A549 (cell line): ENCODE measurements around the gene SLC29A3.

Source experiments
- CEBPB ChIP-seq, 2 experiments: fragments of >200 bp in 1 of 2; sonication (Bioruptor Twin) in 1 of 2; formaldehyde crosslinking in 1 of 2; IDR thresholded peaks; 2 replicates each; pipeline ENCODE4 v1.6.1; 2012 to 2016
- CTCF ChIP-seq: fragments of >200 bp; sonication (Bioruptor Twin); formaldehyde crosslinking; IDR thresholded peaks from 3 replicates; pipeline ENCODE4 v1.5.1; 2016
- FOSL2 ChIP-seq, 2 experiments: fragments of 450-650 bp in 1 of 2; fragments of >200 bp in 1 of 2; sonication (Bioruptor Twin) in 1 of 2; formaldehyde crosslinking; IDR thresholded peaks; 2 replicates each; pipeline versions ENCODE4 v1.5.0 to v1.6.1; 2016 to 2020; ENCODE audit warnings: mild to moderate bottlenecking in 1 of 2, moderate library complexity in 1 of 2
- NR3C1 ChIP-seq: fragments of >200 bp; sonication (Bioruptor Twin); formaldehyde crosslinking; IDR thresholded peaks from 3 replicates; pipeline ENCODE4 v1.6.1; 2017
- POLR2A ChIP-seq: IDR thresholded peaks from 2 replicates; pipeline ENCODE4 v1.6.1; 2012; ENCODE audit warnings: mild to moderate bottlenecking, low read length
- RCOR1 ChIP-seq: fragments of 150-350 bp; IDR thresholded peaks from 2 replicates; pipeline ENCODE4 v1.6.1; 2014; ENCODE audit warnings: antibody characterized with exemption, low read length, low read depth
- SMC3 ChIP-seq: fragments of >200 bp; sonication (Bioruptor Twin); formaldehyde crosslinking; IDR thresholded peaks from 3 replicates; pipeline ENCODE4 v1.6.1; 2018; ENCODE audit warnings: inconsistent platforms
- TP53 ChIP-seq: fragments of 250-450 bp; sonication (Bioruptor Pico); IDR thresholded peaks from 2 replicates; pipeline ENCODE4 v1.5.0; 2021; ENCODE audit warnings: mild to moderate bottlenecking, moderate library complexity
- TF ChIP-seq, protein P1 (sequence below): fragments of 450-650 bp; IDR thresholded peaks from 2 replicates; pipeline ENCODE4 v1.6.1; 2014; ENCODE audit warnings: antibody characterized with exemption
- TF ChIP-seq, protein P2 (sequence below): fragments of 200-600 bp; sonication (generic); IDR thresholded peaks from 2 replicates; pipeline ENCODE4 v1.6.1; 2016; ENCODE audit warnings: antibody characterized with exemption, mild to moderate bottlenecking, moderate library complexity

DNA sequence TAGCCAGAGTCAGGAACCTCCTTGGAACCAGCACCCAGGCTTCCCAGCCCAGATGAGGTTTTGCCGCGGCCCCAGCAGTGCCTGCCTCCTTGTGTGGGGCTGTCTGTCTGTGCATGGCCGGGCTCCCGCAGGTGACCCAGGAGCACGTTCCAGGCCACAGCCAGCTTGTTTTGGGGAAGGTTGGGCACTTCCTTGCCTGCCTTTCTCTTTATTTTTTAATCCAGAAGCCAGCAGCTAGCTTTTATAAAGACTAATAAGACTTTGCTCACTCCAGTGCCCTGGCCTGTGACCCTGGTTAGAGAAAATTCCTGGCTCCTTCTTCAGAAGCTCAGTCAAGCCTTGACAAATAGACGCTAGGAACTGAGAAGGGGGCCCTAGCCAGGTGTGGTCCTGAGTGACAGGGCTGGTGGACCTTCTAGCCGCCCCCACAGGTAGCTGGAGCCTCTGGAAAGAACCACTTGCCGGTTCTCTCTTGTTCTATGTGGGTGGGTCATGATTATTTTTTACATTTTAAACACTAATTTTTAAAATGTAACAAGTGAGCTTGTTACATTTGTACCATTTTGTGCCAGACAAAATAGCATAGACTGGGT, 837 bp downstream of the SLC29A3 start:
- TF ChIP-seq CTCF (no peak; the same call in 2 of the 3 replicates), SMC3 (no peak), RCOR1 (no peak), POLR2A (no peak), NR3C1 (no peak), FOSL2 (IDR thresholded peaks at IDR 0.05) (no peak), FOSL2 (CRISPR knock-in tag; IDR thresholded peaks at IDR 0.05) (no peak), CEBPB (IDR thresholded peaks at IDR 0.05) (no peak), TP53 (CRISPR knock-in tag) (no peak)
- TF ChIP-seq, protein P1, sequence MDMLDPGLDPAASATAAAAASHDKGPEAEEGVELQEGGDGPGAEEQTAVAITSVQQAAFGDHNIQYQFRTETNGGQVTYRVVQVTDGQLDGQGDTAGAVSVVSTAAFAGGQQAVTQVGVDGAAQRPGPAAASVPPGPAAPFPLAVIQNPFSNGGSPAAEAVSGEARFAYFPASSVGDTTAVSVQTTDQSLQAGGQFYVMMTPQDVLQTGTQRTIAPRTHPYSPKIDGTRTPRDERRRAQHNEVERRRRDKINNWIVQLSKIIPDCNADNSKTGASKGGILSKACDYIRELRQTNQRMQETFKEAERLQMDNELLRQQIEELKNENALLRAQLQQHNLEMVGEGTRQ = no peak
- TF ChIP-seq, protein P2, sequence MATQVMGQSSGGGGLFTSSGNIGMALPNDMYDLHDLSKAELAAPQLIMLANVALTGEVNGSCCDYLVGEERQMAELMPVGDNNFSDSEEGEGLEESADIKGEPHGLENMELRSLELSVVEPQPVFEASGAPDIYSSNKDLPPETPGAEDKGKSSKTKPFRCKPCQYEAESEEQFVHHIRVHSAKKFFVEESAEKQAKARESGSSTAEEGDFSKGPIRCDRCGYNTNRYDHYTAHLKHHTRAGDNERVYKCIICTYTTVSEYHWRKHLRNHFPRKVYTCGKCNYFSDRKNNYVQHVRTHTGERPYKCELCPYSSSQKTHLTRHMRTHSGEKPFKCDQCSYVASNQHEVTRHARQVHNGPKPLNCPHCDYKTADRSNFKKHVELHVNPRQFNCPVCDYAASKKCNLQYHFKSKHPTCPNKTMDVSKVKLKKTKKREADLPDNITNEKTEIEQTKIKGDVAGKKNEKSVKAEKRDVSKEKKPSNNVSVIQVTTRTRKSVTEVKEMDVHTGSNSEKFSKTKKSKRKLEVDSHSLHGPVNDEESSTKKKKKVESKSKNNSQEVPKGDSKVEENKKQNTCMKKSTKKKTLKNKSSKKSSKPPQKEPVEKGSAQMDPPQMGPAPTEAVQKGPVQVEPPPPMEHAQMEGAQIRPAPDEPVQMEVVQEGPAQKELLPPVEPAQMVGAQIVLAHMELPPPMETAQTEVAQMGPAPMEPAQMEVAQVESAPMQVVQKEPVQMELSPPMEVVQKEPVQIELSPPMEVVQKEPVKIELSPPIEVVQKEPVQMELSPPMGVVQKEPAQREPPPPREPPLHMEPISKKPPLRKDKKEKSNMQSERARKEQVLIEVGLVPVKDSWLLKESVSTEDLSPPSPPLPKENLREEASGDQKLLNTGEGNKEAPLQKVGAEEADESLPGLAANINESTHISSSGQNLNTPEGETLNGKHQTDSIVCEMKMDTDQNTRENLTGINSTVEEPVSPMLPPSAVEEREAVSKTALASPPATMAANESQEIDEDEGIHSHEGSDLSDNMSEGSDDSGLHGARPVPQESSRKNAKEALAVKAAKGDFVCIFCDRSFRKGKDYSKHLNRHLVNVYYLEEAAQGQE = no peak
